Ectodermal cell (in vitro differentiated cells): ENCODE results near the gene GLT1D1.
"Not testable (repeated sequence)": the region's sequence is repeated elsewhere in the genome, so short reads cannot be mapped to it uniquely, and the experiment has no call there.

Experiments
- H3K27ac ChIP-seq: 2 replicates; pipeline ENCODE4 v1.7.0; 2013; ENCODE audit warnings: mild to moderate bottlenecking, low read depth, low read length; ENCODE audit not compliant: insufficient read depth, poor library complexity, severe bottlenecking
- H3K27me3 ChIP-seq: 2 replicates; pipeline ENCODE4 v1.7.0; 2013; ENCODE audit warnings: mild to moderate bottlenecking, low read length; ENCODE audit not compliant: insufficient read depth, control insufficient read depth, poor library complexity, severe bottlenecking
- H3K36me3 ChIP-seq: one replicate; pipeline ENCODE4 v1.7.0; 2013; ENCODE audit warnings: low read length; ENCODE audit not compliant: control insufficient read depth, insufficient read depth
- H3K4me1 ChIP-seq: one replicate; pipeline ENCODE4 v1.7.0; 2013; ENCODE audit warnings: low read length; ENCODE audit not compliant: control insufficient read depth, insufficient read depth
- H3K4me3 ChIP-seq: 2 replicates; pipeline ENCODE4 v1.7.0; 2013; ENCODE audit warnings: low read depth, low read length, control low read depth; ENCODE audit not compliant: insufficient read depth
- H3K9me3 ChIP-seq: 2 replicates; pipeline ENCODE4 v1.7.0; 2013; ENCODE audit warnings: mild to moderate bottlenecking, low read length, moderate library complexity; ENCODE audit not compliant: control insufficient read depth
- WGBS, 2 experiments: methylation state at CpG; one replicate each; pipeline ENCODE4 v1.1.7; 2013; ENCODE audit warnings: missing lambda C conversion rate in 2 of 2; 5-methylcytosine and 5-hydroxymethylcytosine counted together

Gene GLT1D1

GRCh38 chr12:128820723-128821432, 32.4 kb upstream of the GLT1D1 start:
- no peaks in the 10 kb centered on the region for H3K9me3 ChIP-seq
- H3K4me3 ChIP-seq, result no peak overlapping the region
- WGBS, 2 experiments, result 86 to 88% methylated on average over 7 of the region's 7 CpGs
- no peak overlapping the region for H3K27ac ChIP-seq
- H3K36me3 ChIP-seq, result no peaks in the 10 kb centered on the region
- H3K4me1 ChIP-seq, result peaks cover 22% of the 10 kb centered on the region
- H3K27me3 ChIP-seq, result no peaks in the 10 kb centered on the region

DNA sequence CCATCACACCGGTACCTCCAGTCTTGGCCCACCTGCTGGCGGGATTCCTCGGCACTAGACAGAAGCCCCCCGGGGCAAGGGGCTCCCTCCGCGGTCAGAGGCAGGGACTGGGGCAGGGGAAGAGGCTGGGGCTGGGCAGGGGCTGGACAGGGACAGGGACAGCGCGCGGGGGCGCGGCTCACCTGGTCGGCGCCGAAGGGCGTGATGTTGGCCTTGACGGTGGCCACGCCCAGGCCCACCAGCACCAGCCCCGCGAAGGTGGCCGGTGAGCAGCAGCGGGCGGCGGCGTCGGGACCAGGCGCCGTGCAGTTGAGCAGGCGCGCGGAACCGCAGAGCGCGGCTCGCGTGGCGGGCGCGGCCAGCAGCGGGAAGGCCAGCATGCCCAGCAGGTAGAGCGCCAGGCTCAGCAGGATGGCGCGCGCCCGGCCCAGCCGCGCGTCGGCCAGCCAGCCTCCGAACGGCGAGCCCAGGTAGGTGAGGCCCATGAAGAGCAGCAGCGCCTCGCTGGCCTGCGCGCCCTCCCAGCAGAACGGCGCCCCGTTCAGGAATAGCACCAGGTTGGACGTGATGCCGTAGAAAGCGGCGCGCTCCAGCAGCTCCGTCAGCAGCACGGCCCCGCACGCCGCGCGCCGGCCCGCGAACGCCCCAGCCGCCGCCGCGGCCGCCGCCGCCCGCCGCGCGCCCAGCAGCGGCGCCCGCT, 29.9 kb upstream of the GLT1D1 start:
- 0 to 1% methylated on average over 88 of the region's 88 CpGs for WGBS, 2 experiments
- Histone ChIP-seq H3K36me3 (no peaks in the 10 kb centered on the region), H3K27ac (peak overlapping the region; percentile 26), H3K27me3 (no peaks in the 10 kb centered on the region), H3K9me3 (no peaks in the 10 kb centered on the region), H3K4me3 (peak overlapping the region; percentile 69), H3K4me1 (peaks cover 22% of the 10 kb centered on the region)

GRCh38 chr12:128823916-128824839, 29.1 kb upstream of the GLT1D1 start, which contains the start of gene SLC15A4:
TSS of gene SLC15A4 (minus strand) at chr12:128823958. CDS start at chr12:128823943, 15 bp downstream.
- Histone ChIP-seq H3K27me3 (no peaks in the 10 kb centered on the region), H3K9me3 (no peaks in the 10 kb centered on the region), H3K4me3 (peak within 1 kb of the TSS; percentile 69), H3K4me1 (peaks cover 22% of the 10 kb centered on the region), H3K36me3 (no peaks in the 10 kb centered on the region), H3K27ac (peak within 1 kb of the TSS; percentile 97)
- 7 to 8% methylated on average over 63 of the region's 63 CpGs for WGBS, 2 experiments

DNA sequence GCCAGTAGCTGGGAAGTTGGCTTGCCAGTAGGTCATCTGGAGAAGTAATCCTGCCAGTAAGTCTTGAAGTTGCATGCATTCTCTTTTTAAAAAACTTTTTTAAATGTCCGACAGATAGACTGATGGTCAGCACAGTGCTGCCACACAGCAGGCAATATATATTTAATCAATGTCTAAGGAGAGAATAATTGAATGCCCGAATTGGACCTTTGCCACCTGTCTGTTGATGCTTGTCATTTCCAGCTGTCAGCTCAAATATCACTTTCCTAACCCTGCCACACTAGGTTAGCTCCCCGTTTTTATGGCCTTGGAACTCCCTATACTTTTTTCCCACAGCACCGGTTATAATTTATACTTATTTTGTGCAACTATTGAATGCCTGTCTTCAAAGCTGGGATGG, 27.4 kb upstream of the GLT1D1 start:
- Histone ChIP-seq H3K4me1 (peaks cover 9% of the 10 kb centered on the region), H3K36me3 (no peaks in the 10 kb centered on the region), H3K27me3 (no peaks in the 10 kb centered on the region), H3K27ac (no peak overlapping the region), H3K9me3 (no peaks in the 10 kb centered on the region), H3K4me3 (no peak overlapping the region)
- WGBS, 2 experiments, result 93 to 94% methylated on average over 4 of the region's 4 CpGs

DNA sequence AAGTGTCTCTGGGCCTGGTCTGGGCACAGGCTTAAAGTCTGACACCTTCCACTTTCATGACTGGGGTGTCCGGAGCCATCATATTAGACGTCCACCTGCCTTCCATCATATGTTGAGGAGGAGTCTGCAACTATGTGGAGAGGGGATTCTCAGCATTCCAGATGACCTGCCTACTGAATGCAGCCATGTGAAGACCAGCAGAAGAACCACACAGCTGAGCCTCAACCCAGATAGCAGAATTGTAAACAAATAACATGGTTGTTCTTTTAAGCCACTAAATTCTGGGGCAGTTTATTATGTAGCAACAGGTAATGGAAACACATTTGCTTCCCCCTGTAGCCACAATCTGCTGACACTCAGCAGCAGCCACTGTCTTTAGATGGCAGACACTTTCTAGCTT, 25.6 kb upstream of the GLT1D1 start:
- no peak overlapping the region for H3K27ac ChIP-seq
- H3K36me3 ChIP-seq, result no peaks in the 10 kb centered on the region
- no peak overlapping the region for H3K4me3 ChIP-seq
- H3K4me1 ChIP-seq, result peaks cover 3% of the 10 kb centered on the region
- 90 to 96% methylated on average over 2 of the region's 2 CpGs for WGBS, 2 experiments
- H3K9me3 ChIP-seq, result no peaks in the 10 kb centered on the region
- H3K27me3 ChIP-seq, result no peaks in the 10 kb centered on the region

- Histone ChIP-seq H3K36me3 (no peaks in the 10 kb centered on the region), H3K9me3 (no peaks in the 10 kb centered on the region), H3K27me3 (no peaks in the 10 kb centered on the region), H3K4me1 (no peaks in the 10 kb centered on the region), H3K27ac (no peak overlapping the region), H3K4me3 (no peak overlapping the region)
- WGBS, 2 experiments, result 78 to 80% methylated on average over 8 of the region's 8 CpGs
These were observed 23.3 kb upstream of the GLT1D1 start for GRCh38 chr12:128829861-128830504.

- H3K27ac ChIP-seq, result no peak overlapping the region
These were observed 22.8 kb upstream of the GLT1D1 start for GRCh38 chr12:128830505-128830893.

GRCh38 chr12:128833418-128833817, 19.9 kb upstream of the GLT1D1 start:
- 91 to 94% methylated on average over 10 of the region's 10 CpGs for WGBS, 2 experiments
- H3K36me3 ChIP-seq, result no peaks in the 10 kb centered on the region
- H3K9me3 ChIP-seq, result no peaks in the 10 kb centered on the region
- H3K4me1 ChIP-seq, result no peaks in the 10 kb centered on the region
- no peak overlapping the region for H3K4me3 ChIP-seq
- no peak overlapping the region for H3K27ac ChIP-seq
- no peaks in the 10 kb centered on the region for H3K27me3 ChIP-seq

More at GRCh38 chr12:128830505-128830893, 22.8 kb upstream of the GLT1D1 start:
- Histone ChIP-seq H3K27me3 (no peaks in the 10 kb centered on the region), H3K36me3 (no peaks in the 10 kb centered on the region), H3K4me3 (no peak overlapping the region), H3K4me1 (no peaks in the 10 kb centered on the region), H3K9me3 (no peaks in the 10 kb centered on the region)
- WGBS, 2 experiments, result 97% methylated on average over 6 to 7 of the region's 7 CpGs

DNA sequence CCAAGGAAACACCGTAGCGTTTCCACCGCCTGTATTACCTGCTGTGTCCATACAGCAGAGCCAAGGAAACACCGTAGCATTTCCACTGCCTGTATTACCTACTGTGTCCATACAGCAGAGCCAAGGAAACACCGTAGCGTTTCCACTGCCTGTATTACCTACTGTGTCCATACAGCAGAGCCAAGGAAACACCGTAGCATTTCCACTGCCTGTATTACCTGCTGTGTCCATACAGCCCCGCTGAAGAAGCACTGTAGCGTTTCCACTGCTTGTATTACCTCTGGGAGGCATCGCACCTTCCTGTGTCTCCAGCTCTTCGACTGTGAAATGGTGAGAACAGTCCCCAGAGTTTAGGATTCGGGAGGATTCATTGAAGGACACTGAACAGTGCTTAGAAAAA, 13.4 kb upstream of the GLT1D1 start:
- H3K27ac ChIP-seq, H3K4me3 ChIP-seq, H3K27me3 ChIP-seq, H3K9me3 ChIP-seq, H3K36me3 ChIP-seq, H3K4me1 ChIP-seq: not testable (repeated sequence)
- WGBS, 2 experiments, result 82 to 83% methylated on average over 12 of the region's 12 CpGs
